Endothelial cell of umbilical vein (primary cell): ENCODE results near the gene STAB2. TPM values are rescaled to one million over a fixed set of nuclear protein-coding genes. Genes with fewer than 3 reads are reported as not detected.

Source experiments
- BruUV-seq: library from RNA; stranded (reverse); fragments of 400-500 nt; replicated peaks from 2 replicates; lab custom pipeline; 2021; lab: Mats Ljungman, UMichigan
- CTCF ChIA-PET: fragments of 300-600, 350-600 bp; sonication (Branson Sonifier 250); formaldehyde crosslinking; loops from one replicate; lab custom pipeline; 2021; ENCODE audit warnings: antibody characterized with exemption, inconsistent platforms; lab: Charles Lee
- POLR2A ChIA-PET: fragments of 300-600, 350-600 bp; sonication (Branson Sonifier 250); formaldehyde crosslinking; loops from one replicate; lab custom pipeline; 2021; ENCODE audit warnings: antibody characterized with exemption, inconsistent platforms; lab: Charles Lee
- DNase-seq: peaks from one replicate; pipeline ENCODE4 v3.0.0-alpha.2; 2011; ENCODE audit warnings: low read depth, low spot score
- FAIRE-seq: peaks from 2 replicates; lab custom pipeline; 2011; peaks lifted over from hg19 to GRCh38; lab: Jason Lieb, UNC
- H2AFZ ChIP-seq: 2 replicates; pipeline ENCODE4 v1.6.0; 2012; ENCODE audit warnings: low read depth, low read length, control low read depth, inconsistent platforms
- H3K27ac ChIP-seq: 2 replicates; pipeline ENCODE4 v1.5.1; 2011; ENCODE audit warnings: low read depth, mild to moderate bottlenecking, control low read depth, low read length, moderate library complexity; ENCODE audit not compliant: insufficient read depth
- H3K27me3 ChIP-seq, 2 experiments: 2 replicates each; pipeline versions ENCODE4 v1.6.0 to v1.6.1; 2011; ENCODE audit warnings: low read length in 2 of 2, mixed read lengths in 1 of 2; ENCODE audit not compliant: control insufficient read depth in 2 of 2, insufficient read depth in 2 of 2
- H3K36me3 ChIP-seq, 2 experiments: 2 replicates in 1 of 2; 3 replicates in 1 of 2; pipeline ENCODE4 v1.5.1; 2011; ENCODE audit warnings: low read length in 2 of 2, mild to moderate bottlenecking in 1 of 2, moderate library complexity in 1 of 2; ENCODE audit not compliant: control insufficient read depth in 2 of 2, insufficient read depth in 2 of 2; ENCODE audit errors: extremely low read depth in 1 of 2
- H3K4me1 ChIP-seq: 3 replicates; pipeline ENCODE4 v1.5.1; 2011; ENCODE audit warnings: mild to moderate bottlenecking, low read length; ENCODE audit not compliant: control insufficient read depth, insufficient read depth; ENCODE audit errors: extremely low read depth
- H3K4me2 ChIP-seq: 2 replicates; pipeline ENCODE4 v1.6.1; 2011; ENCODE audit warnings: low read length, control low read depth, mixed read lengths; ENCODE audit not compliant: insufficient read depth
- H3K4me3 ChIP-seq, 3 experiments: fragments of 200-600 bp in 1 of 3; sonication (generic), shearing (Covaris generic) in 1 of 3; replicated peaks in 1 of 3; 2 replicates each; pipeline ENCODE4 v1.5.1; 2011 to 2016; ENCODE audit warnings: control low read depth in 3 of 3, low read length in 3 of 3, mild to moderate bottlenecking in 2 of 3, inconsistent platforms in 1 of 3, low read depth in 1 of 3, moderate library complexity in 1 of 3; ENCODE audit not compliant: insufficient read depth in 1 of 3
- H3K79me2 ChIP-seq: 2 replicates; pipeline ENCODE4 v1.6.0; 2012; ENCODE audit warnings: low read length, inconsistent platforms; ENCODE audit not compliant: control insufficient read depth, insufficient read depth
- H3K9ac ChIP-seq: replicated peaks from 2 replicates; pipeline ENCODE3; 2011; ENCODE audit warnings: low read length, control low read depth; ENCODE audit not compliant: insufficient read depth; ENCODE audit errors: extremely low read depth
- H3K9me1 ChIP-seq: replicated peaks from 3 replicates; pipeline ENCODE4 v1.6.0; 2011; ENCODE audit warnings: mild to moderate bottlenecking, low read length; ENCODE audit not compliant: control insufficient read depth, insufficient read depth; ENCODE audit errors: extremely low read depth
- H3K9me3 ChIP-seq: replicated peaks from 2 replicates; pipeline ENCODE4 v1.5.1; 2012; ENCODE audit warnings: low read length, inconsistent platforms; ENCODE audit not compliant: control insufficient read depth, insufficient read depth
- H4K20me1 ChIP-seq: replicated peaks from 2 replicates; pipeline ENCODE3; 2011; ENCODE audit warnings: mild to moderate bottlenecking, low read length; ENCODE audit not compliant: control insufficient read depth, insufficient read depth; ENCODE audit errors: extremely low read depth
- EZH2 ChIP-seq: IDR thresholded peaks from 2 replicates; pipeline ENCODE4 v1.6.1; 2012; ENCODE audit warnings: borderline replicate concordance, low read depth, mild to moderate bottlenecking, moderate library complexity, low read length, inconsistent platforms; ENCODE audit not compliant: severe bottlenecking
- FOS ChIP-seq: IDR thresholded peaks from 2 replicates; pipeline ENCODE4 v1.6.1; 2011; ENCODE audit warnings: mild to moderate bottlenecking, low read length, moderate library complexity, borderline replicate concordance; ENCODE audit not compliant: insufficient read depth
- GATA2 ChIP-seq: IDR thresholded peaks from 2 replicates; pipeline ENCODE4 v1.7.0; 2011; ENCODE audit warnings: low read depth, mild to moderate bottlenecking, moderate library complexity, mixed read lengths, low read length; ENCODE audit not compliant: insufficient read length, insufficient read depth
- JUN ChIP-seq: IDR thresholded peaks from 2 replicates; pipeline ENCODE4 v1.6.1; 2011; ENCODE audit warnings: borderline replicate concordance, low read depth; ENCODE audit not compliant: insufficient read length, insufficient read depth
- MYC ChIP-seq: IDR thresholded peaks from one replicate; pipeline ENCODE4 v1.6.1; 2011; ENCODE audit warnings: mild to moderate bottlenecking, low read depth, low read length
- POLR2A ChIP-seq: IDR thresholded peaks from 2 replicates; pipeline ENCODE4 v1.6.1; 2012; ENCODE audit warnings: low read depth, mild to moderate bottlenecking, control low read depth, low read length
- POLR2AphosphoS5 ChIP-seq: IDR thresholded peaks from 2 replicates; pipeline ENCODE4 v1.6.1; 2012; ENCODE audit warnings: low read depth, mild to moderate bottlenecking, control low read depth, low read length, moderate library complexity; ENCODE audit not compliant: insufficient read depth
- dilution Hi-C: fragments of 300-500 bp; cut with MboI; formaldehyde crosslinking; loops from one replicate; pipeline ENCODE4 v1.15.0; 2019; ENCODE audit warnings: low sequenced_read_pairs; ENCODE audit not compliant: extremely low pct_ligation_motif_present
- intact Hi-C: fragments of 100-400 bp; cut with micrococcal nuclease; formaldehyde crosslinking; loops from one replicate; pipeline ENCODE4 v1.10.0; 2022
- polyA plus RNA-seq, 4 experiments: library from polyadenylated mRNA; depleted of rRNA in 3 of 4; stranded (reverse) in 3 of 4; unstranded in 1 of 4; fragments of >200 nt; gene quantifications; 2 replicates each; pipeline versions ENCODE4 v1.2.1 to v1.2.3, GENCODE V29; 2011 to 2012; ENCODE audit warnings: missing spikeins in 1 of 4
- total RNA-seq: library from RNA; stranded (reverse); gene quantifications from 2 replicates; pipeline ENCODE4 v1.2.3, GENCODE V29; 2021
- TF ChIP-seq, protein P1 (sequence below), 2 donors: IDR thresholded peaks; 1 replicate in 1 of 2; 2 replicates in 1 of 2; pipeline ENCODE4 v1.5.1; 2011; ENCODE audit warnings: low read length in 2 of 2, mild to moderate bottlenecking in 2 of 2, moderate library complexity in 2 of 2, control low read depth in 1 of 2, inconsistent platforms in 1 of 2, low read depth in 1 of 2; ENCODE audit not compliant: insufficient read depth in 1 of 2; ENCODE audit errors: extremely low read depth in 1 of 2
- TF ChIP-seq, protein P2 (sequence below): IDR thresholded peaks from 2 replicates; pipeline ENCODE4 v1.6.1; 2011; ENCODE audit not compliant: insufficient read depth, insufficient read length

The STAB2 gene
- total and polyA plus RNA-seq, 2 donors (not counting 3 experiments of a cell fraction or from before 2014, with no cell fraction given), result 0.01 TPM; not detected in 1

DNA sequence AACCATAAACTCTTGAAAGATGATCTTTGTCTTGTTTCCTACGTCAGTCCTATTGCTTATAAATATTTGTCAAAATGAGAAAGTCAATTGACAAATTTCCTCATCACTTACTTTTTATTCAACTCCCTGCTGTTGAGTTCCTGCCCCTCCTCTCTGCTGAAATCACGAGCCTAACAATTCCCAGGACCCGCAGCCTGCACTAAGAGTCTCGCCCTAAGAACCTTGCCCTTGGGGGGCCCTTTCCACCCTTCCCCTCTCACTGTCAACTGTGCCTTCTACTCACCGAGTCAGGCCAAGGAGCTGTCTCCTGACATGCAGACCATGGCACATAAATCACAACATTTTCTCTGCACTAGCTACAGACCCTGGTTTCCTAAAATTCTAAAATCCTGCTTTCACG is 99.0 kb downstream of the STAB2 start:
- Histone ChIP-seq H4K20me1 (no peaks in the 10 kb centered on the region), H3K79me2 (no peaks in the 10 kb centered on the region), H3K36me3 (no peaks in the 10 kb centered on the region), H3K27ac (no peak overlapping the region), H3K9me3 (no peaks in the 10 kb centered on the region), H3K9me1 (no peaks in the 10 kb centered on the region), H2AFZ (no peak overlapping the region), H3K4me2 (no peak overlapping the region), H3K4me3 (no peak overlapping the region), H3K9ac (no peak overlapping the region), H3K4me1 (no peaks in the 10 kb centered on the region), H3K27me3 (no peaks in the 10 kb centered on the region)
- no TSS peak for BruUV-seq
- intact Hi-C loops, result no loop called here
- FAIRE-seq, result no peak
- no peak for DNase-seq
- ChIA-PET CTCF (interaction anchor here (0.9 kb wide), 1 partner anchor 11 kb away, joined by 3 read pairs; no protein-coding TSS in a partner anchor), POLR2A (no interaction called here)
- TF ChIP-seq EZH2, result no peak
- no peak for TF ChIP-seq FOS
- TF ChIP-seq POLR2A, result no peak
- no peak for TF ChIP-seq JUN
- TF ChIP-seq POLR2AphosphoS5, result no peak
- no peak for TF ChIP-seq GATA2
- dilution Hi-C loops, result no loop called here

GRCh38 chr12:103687253-103687652 is 100.2 kb downstream of the STAB2 start:
- Histone ChIP-seq H3K36me3 (no peaks in the 10 kb centered on the region), H3K4me1 (no peaks in the 10 kb centered on the region), H3K9me3 (no peaks in the 10 kb centered on the region), H4K20me1 (no peaks in the 10 kb centered on the region), H3K4me2 (no peak overlapping the region), H3K27me3 (no peaks in the 10 kb centered on the region), H3K9ac (no peak overlapping the region), H3K9me1 (no peaks in the 10 kb centered on the region), H2AFZ (no peak overlapping the region), H3K79me2 (no peaks in the 10 kb centered on the region), H3K27ac (no peak overlapping the region), H3K4me3 (no peak overlapping the region)
- POLR2A ChIA-PET, result no interaction called here
- FAIRE-seq (no peak), DNase-seq (no peak)
- dilution Hi-C loops, result no loop called here
- no TSS peak for BruUV-seq
- CTCF ChIA-PET, result no interaction called here
- TF ChIP-seq, protein P1, sequence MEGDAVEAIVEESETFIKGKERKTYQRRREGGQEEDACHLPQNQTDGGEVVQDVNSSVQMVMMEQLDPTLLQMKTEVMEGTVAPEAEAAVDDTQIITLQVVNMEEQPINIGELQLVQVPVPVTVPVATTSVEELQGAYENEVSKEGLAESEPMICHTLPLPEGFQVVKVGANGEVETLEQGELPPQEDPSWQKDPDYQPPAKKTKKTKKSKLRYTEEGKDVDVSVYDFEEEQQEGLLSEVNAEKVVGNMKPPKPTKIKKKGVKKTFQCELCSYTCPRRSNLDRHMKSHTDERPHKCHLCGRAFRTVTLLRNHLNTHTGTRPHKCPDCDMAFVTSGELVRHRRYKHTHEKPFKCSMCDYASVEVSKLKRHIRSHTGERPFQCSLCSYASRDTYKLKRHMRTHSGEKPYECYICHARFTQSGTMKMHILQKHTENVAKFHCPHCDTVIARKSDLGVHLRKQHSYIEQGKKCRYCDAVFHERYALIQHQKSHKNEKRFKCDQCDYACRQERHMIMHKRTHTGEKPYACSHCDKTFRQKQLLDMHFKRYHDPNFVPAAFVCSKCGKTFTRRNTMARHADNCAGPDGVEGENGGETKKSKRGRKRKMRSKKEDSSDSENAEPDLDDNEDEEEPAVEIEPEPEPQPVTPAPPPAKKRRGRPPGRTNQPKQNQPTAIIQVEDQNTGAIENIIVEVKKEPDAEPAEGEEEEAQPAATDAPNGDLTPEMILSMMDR (IDR thresholded peaks at IDR 0.05; ENCODE audit: extremely low read depth in 1 of 2, insufficient read depth in 1 of 2, low read depth in 1 of 2, low read length in 2 of 2), result no peak
- TF ChIP-seq JUN, result no peak
- no peak for TF ChIP-seq GATA2
- TF ChIP-seq FOS, result no peak
- TF ChIP-seq POLR2AphosphoS5, result no peak
- TF ChIP-seq, protein P2, sequence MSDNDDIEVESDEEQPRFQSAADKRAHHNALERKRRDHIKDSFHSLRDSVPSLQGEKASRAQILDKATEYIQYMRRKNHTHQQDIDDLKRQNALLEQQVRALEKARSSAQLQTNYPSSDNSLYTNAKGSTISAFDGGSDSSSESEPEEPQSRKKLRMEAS, result no peak
- no peak for TF ChIP-seq POLR2A
- no peak for TF ChIP-seq EZH2
- no peak for TF ChIP-seq MYC
- intact Hi-C loops, result no loop called here
